T-cell (primary cell): ENCODE results near the gene DNAI2. TPM values are rescaled to one million over a fixed set of nuclear protein-coding genes. Genes with fewer than 3 reads are reported as not detected.

Experiments
- ATAC-seq, 4 experiments: fragments of 200-7000 bp in 3 of 4; fragments of 150-1000 bp in 1 of 4; cut with Tn5 transposase; replicated peaks in 1 of 4; 1 replicate in 3 of 4; 2 replicates in 1 of 4; pipeline ENCODE4 v1.10.0; 2021; ENCODE audit warnings: moderate library complexity in 3 of 4, mild to moderate bottlenecking in 2 of 4, moderate number of reproducible peaks in 1 of 4
- CTCF ChIA-PET, 2 donors: fragments of 300-600 bp; sonication (Branson Sonifier 250); formaldehyde crosslinking; loops; one replicate each; lab custom pipeline; 2022; ENCODE audit warnings: antibody characterized with exemption in 2 of 2; lab: Charles Lee
- POLR2A ChIA-PET, 2 donors: fragments of 300-600 bp; sonication (Branson Sonifier 250); formaldehyde crosslinking; loops; one replicate each; lab custom pipeline; 2022; ENCODE audit warnings: antibody characterized with exemption in 2 of 2; lab: Charles Lee
- DNase-seq, 35 experiments: peaks; one replicate each; pipeline versions ENCODE4 v3.0.0 to v3.0.0-alpha.2; 2013 to 2023
- H3K27ac ChIP-seq: one replicate; pipeline ENCODE4 v1.5.1; 2013; ENCODE audit warnings: low read length
- H3K27me3 ChIP-seq, 2 experiments: replicated peaks in 1 of 2; 1 replicate in 1 of 2; 2 replicates in 1 of 2; pipeline versions ENCODE4 v1.6.1 to v1.7.0; 2013; ENCODE audit warnings: low read length in 1 of 2, mixed read lengths in 1 of 2; ENCODE audit not compliant: control insufficient read depth in 2 of 2, insufficient read depth in 2 of 2; ENCODE audit errors: extremely low read depth in 1 of 2
- H3K36me3 ChIP-seq, 2 donors: 1 replicate in 1 of 2; 2 replicates in 1 of 2; pipeline versions ENCODE4 v1.6.1 to v1.7.0; 2013; ENCODE audit warnings: low read length in 1 of 2; ENCODE audit not compliant: control insufficient read depth in 2 of 2, insufficient read depth in 1 of 2; ENCODE audit errors: extremely low read depth in 1 of 2
- H3K4me1 ChIP-seq, 2 experiments: 1 replicate in 1 of 2; 2 replicates in 1 of 2; pipeline versions ENCODE4 v1.6.1 to v1.7.0; 2013; ENCODE audit warnings: low read length in 2 of 2, mixed read lengths in 1 of 2; ENCODE audit not compliant: insufficient read depth in 2 of 2, control insufficient read depth in 1 of 2; ENCODE audit errors: extremely low read depth in 1 of 2
- H3K4me3 ChIP-seq, 2 donors: 1 replicate in 1 of 2; 2 replicates in 1 of 2; pipeline versions ENCODE4 v1.5.1 to v1.7.0; 2013; ENCODE audit warnings: mild to moderate bottlenecking in 2 of 2, low read length in 1 of 2, moderate library complexity in 1 of 2; ENCODE audit not compliant: control insufficient read depth in 1 of 2; ENCODE audit errors: extremely low read depth in 1 of 2
- H3K9me3 ChIP-seq: 2 replicates; pipeline ENCODE4 v1.7.0; 2013
- H3K27ac Mint-ChIP-seq, 2 donors: one replicate each; pipeline ENCODE4 v1.8.0; 2020 to 2021; ENCODE audit warnings: mild to moderate bottlenecking in 2 of 2, mixed read lengths in 2 of 2
- H3K27me3 Mint-ChIP-seq, 2 donors: one replicate each; pipeline ENCODE4 v1.8.0; 2021 to 2022; ENCODE audit warnings: mixed read lengths in 2 of 2
- H3K36me3 Mint-ChIP-seq: one replicate; pipeline ENCODE4 v1.8.0; 2021; ENCODE audit warnings: mixed read lengths
- H3K4me1 Mint-ChIP-seq, 3 donors: one replicate each; pipeline ENCODE4 v1.8.0; 2020 to 2022; ENCODE audit warnings: mixed read lengths in 3 of 3, mild to moderate bottlenecking in 1 of 3
- H3K4me3 Mint-ChIP-seq, 3 donors: one replicate each; pipeline ENCODE4 v1.8.0; 2020 to 2022; ENCODE audit warnings: mild to moderate bottlenecking in 3 of 3, mixed read lengths in 3 of 3, moderate library complexity in 3 of 3
- H3K9me3 Mint-ChIP-seq, 3 donors: one replicate each; pipeline ENCODE4 v1.8.0; 2020 to 2022; ENCODE audit warnings: mixed read lengths in 3 of 3
- WGBS: methylation state at CpG from one replicate; pipeline ENCODE4 v1.1.5; 2013; ENCODE audit warnings: missing lambda C conversion rate; ENCODE audit not compliant: insufficient coverage; 5-methylcytosine and 5-hydroxymethylcytosine counted together
- total RNA-seq, 35 experiments: library from RNA in 6 of 35; stranded (reverse) in 6 of 35; fragments of 120-200 nt in 1 of 35; gene quantifications; one replicate each; pipeline versions ENCODE4 v1.2.1 to v1.2.4 and lab custom pipeline; 2013 to 2026

Gene DNAI2
- total RNA-seq, 5 donors from 2014 or later (not counting 1 experiment from before 2014, with no cell fraction given), result 0.80 to 5.3 (median 1.7) TPM

DNA sequence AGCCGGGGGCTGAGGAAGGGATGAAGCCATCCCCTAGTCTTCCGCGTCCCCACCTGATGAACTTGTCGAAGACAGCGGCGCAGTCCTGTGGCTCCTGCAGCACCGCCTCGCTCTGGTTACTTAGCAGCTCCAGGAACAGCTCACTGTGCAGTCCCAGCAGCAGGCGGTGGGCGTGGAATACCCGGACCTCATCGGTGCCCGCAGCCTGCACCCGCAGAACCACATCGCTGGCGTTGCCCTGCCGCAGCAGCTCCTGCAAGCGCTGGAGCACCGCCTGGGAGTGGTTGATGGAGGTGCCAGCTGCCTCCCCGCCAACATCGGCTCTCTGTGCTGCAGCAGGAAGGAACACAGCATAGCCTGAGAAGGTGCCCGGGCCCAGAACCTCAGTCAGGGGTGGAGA lies 85.9 kb downstream of the DNAI2 start:
- H3K36me3 ChIP-seq, result no peaks in the 10 kb centered on the region
- H3K36me3 Mint-ChIP-seq, result no peaks in the 10 kb centered on the region
- ATAC-seq, result no peak
- peaks cover 3 to 5% (median 4%) of the 10 kb centered on the region in 3 donors for H3K4me1 Mint-ChIP-seq
- H3K4me1 ChIP-seq, result peaks cover 0 to 18% of the 10 kb centered on the region in 2 experiments
- ChIA-PET POLR2A (no interaction called here), CTCF (interaction anchor here (0.7 to 0.8 kb wide), 2 partner anchors 8 to 9 kb away, joined by 4 to 11 read pairs; no protein-coding TSS in a partner anchor)
- no peak overlapping the region for H3K4me3 Mint-ChIP-seq
- no peak for DNase-seq
- H3K9me3 ChIP-seq, result no peaks in the 10 kb centered on the region
- 89% methylated on average over 20 of the region's 22 CpGs for WGBS
- no peak overlapping the region for H3K27ac ChIP-seq
- peaks cover 24 to 51% of the 10 kb centered on the region in 2 donors for H3K27me3 Mint-ChIP-seq
- H3K4me3 ChIP-seq, result no peak overlapping the region
- H3K27me3 ChIP-seq, result peaks cover 0 to 77% of the 10 kb centered on the region in 2 experiments
- H3K9me3 Mint-ChIP-seq, result no peaks in the 10 kb centered on the region
- H3K27ac Mint-ChIP-seq, result no peak overlapping the region

- DNase-seq (no peak), ATAC-seq (no peak)
- WGBS, result 95% methylated on average over 6 of the region's 7 CpGs
- Histone ChIP-seq H3K27me3 (peaks cover 0 to 68% of the 10 kb centered on the region in 2 experiments), H3K36me3 (no peaks in the 10 kb centered on the region), H3K4me3 (no peak overlapping the region), H3K9me3 (no peaks in the 10 kb centered on the region), H3K27ac (no peak overlapping the region), H3K4me1 (peaks cover 0 to 18% of the 10 kb centered on the region in 2 experiments)
- Mint-ChIP-seq H3K27me3 (peaks cover 19 to 42% of the 10 kb centered on the region in 2 donors), H3K4me3 (no peak overlapping the region), H3K4me1 (peaks cover 3 to 5% (median 4%) of the 10 kb centered on the region in 3 donors), H3K36me3 (no peaks in the 10 kb centered on the region), H3K27ac (no peak overlapping the region), H3K9me3 (no peaks in the 10 kb centered on the region)
- ChIA-PET CTCF (no interaction called here), POLR2A (no interaction called here)
Observed at GRCh38 chr17:74360899-74361229, 86.8 kb downstream of the DNAI2 start.

GRCh38 chr17:74361230-74362068 lies 87.4 kb downstream of the DNAI2 start, which contains the start of gene BTBD17:
Gene BTBD17, minus strand, starts transcription at chr17:74361868. Its CDS starts 49 bp downstream, at chr17:74361819.
- no peaks in the 10 kb centered on the region for H3K36me3 Mint-ChIP-seq

DNA sequence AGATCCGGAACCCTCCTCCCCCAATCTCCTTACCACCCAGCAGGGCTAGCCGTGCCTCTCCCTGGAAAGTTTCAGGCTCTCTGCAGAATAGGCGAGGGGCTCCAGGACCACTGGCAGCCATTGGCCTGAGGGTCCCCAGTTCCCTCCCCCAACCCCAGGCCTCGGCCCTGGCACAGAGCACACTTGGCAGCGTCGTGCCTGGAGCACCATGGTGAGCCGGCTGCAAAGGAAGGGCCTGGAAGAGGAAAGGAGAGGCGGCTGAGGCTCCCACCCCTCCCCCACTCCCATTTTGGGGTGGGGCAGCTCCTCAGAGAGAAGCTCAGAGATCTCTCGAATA lies 88.0 kb downstream of the DNAI2 start:
- ATAC-seq, result no peak
- no peak overlapping the region for H3K27ac ChIP-seq
- Mint-ChIP-seq H3K4me1 (peaks cover 3 to 5% (median 3%) of the 10 kb centered on the region in 3 donors), H3K27ac (no peak overlapping the region), H3K36me3 (no peaks in the 10 kb centered on the region), H3K27me3 (peaks cover 15 to 35% of the 10 kb centered on the region in 2 donors), H3K4me3 (no peak overlapping the region), H3K9me3 (no peaks in the 10 kb centered on the region)
- no peak for DNase-seq
- peaks cover 0 to 63% of the 10 kb centered on the region in 2 experiments for H3K27me3 ChIP-seq
- no peaks in the 10 kb centered on the region for H3K36me3 ChIP-seq
- POLR2A ChIA-PET, result no interaction called here
- CTCF ChIA-PET, result interaction anchor here in 1 of 2 donors (0.6 kb wide), 1 partner anchor 524 kb away, joined by 3 read pairs; no protein-coding TSS in a partner anchor
- no peak overlapping the region for H3K4me3 ChIP-seq
- 39% methylated on average over 5 of the region's 9 CpGs for WGBS
- no peaks in the 10 kb centered on the region for H3K9me3 ChIP-seq
- peaks cover 0 to 11% of the 10 kb centered on the region in 2 experiments for H3K4me1 ChIP-seq

More at GRCh38 chr17:74361230-74362068, 87.4 kb downstream of the DNAI2 start, which contains the start of gene BTBD17:
- DNase-seq (peak in 18 of 35 experiments; percentile 11 to 51 (median 21)), ATAC-seq (peak in 3 of 4 experiments; percentile 36 to 50 (median 45))
- Histone ChIP-seq H3K27ac (no peak within 1 kb of the TSS), H3K4me1 (peaks cover 0 to 15% of the 10 kb centered on the region in 2 experiments), H3K4me3 (no peak within 1 kb of the TSS), H3K9me3 (no peaks in the 10 kb centered on the region), H3K27me3 (peaks cover 0 to 62% of the 10 kb centered on the region in 2 experiments), H3K36me3 (no peaks in the 10 kb centered on the region)
- WGBS, result 47% methylated on average over 27 of the region's 28 CpGs
- Mint-ChIP-seq H3K4me3 (no peak within 1 kb of the TSS), H3K27me3 (peaks cover 16 to 36% of the 10 kb centered on the region in 2 donors), H3K9me3 (no peaks in the 10 kb centered on the region), H3K4me1 (peaks cover 3 to 5% (median 4%) of the 10 kb centered on the region in 3 donors), H3K27ac (no peak within 1 kb of the TSS)
- ChIA-PET POLR2A (no interaction called here), CTCF (no interaction called here)

DNA sequence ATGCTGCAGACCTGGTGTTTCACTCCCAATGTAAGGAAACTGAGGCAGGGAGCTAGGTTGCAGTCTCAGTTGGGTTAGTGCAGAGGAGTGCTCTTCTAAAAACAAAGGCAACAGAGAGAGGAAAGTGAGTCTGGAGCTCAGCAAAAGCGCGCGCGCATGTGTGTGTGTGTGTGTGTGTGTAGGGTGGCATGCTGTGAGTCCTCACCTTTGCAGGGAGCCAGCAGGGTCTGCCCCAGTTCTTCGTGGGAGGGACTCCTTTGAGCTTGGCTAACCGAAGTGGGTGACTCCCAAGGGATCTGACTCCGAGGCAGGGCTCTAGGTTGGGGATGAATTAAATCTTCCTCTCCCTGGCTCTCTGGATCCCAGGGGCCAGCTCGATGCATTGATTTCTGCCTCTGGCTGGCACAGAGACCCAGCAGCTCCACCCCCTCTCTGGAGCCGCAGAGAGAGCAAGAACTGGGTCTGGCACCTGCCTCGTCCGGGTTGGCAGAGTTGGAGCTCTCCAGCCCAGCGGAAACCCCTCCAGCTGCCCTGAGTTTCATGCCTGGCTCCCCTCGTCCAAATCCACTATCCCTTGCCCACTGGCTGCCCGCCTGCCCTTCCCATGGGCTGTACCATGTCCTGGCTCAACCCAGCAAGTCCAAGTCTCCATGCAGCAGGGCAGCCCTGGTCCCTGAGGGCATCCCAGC lies 88.9 kb downstream of the DNAI2 start:
- peaks cover 15 to 30% of the 10 kb centered on the region in 2 donors for H3K27me3 Mint-ChIP-seq
- no peak for ATAC-seq
- DNase-seq, result no peak
- no peak overlapping the region for H3K4me3 Mint-ChIP-seq
- peaks cover under 1 to 6% (median under 1%) of the 10 kb centered on the region in 3 donors for H3K4me1 Mint-ChIP-seq
- Histone ChIP-seq H3K9me3 (no peaks in the 10 kb centered on the region), H3K27me3 (peaks cover 0 to 65% of the 10 kb centered on the region in 2 experiments), H3K36me3 (no peaks in the 10 kb centered on the region), H3K4me1 (peaks cover 0 to 4% of the 10 kb centered on the region in 2 experiments), H3K27ac (no peak overlapping the region), H3K4me3 (no peak overlapping the region)
- no peak overlapping the region for H3K27ac Mint-ChIP-seq
- no peaks in the 10 kb centered on the region for H3K9me3 Mint-ChIP-seq
- ChIA-PET CTCF (interaction anchor here (0.6 to 1.0 kb wide), 3 partner anchors 17 to 523 kb away, joined by 3 read pairs; no protein-coding TSS in a partner anchor), POLR2A (no interaction called here)
- 88% methylated on average over 7 of the region's 14 CpGs for WGBS
- no peaks in the 10 kb centered on the region for H3K36me3 Mint-ChIP-seq
